Fibroblast of villous mesenchyme (primary cell): ENCODE results near the gene PAM16. TPM values are rescaled to one million over a fixed set of nuclear protein-coding genes. Genes with fewer than 3 reads are reported as not detected.
"Not testable (repeated sequence)": the region's sequence is repeated elsewhere in the genome, so short reads cannot be mapped to it uniquely, and the experiment has no call there.

Experiments
- DNase-seq: peaks from one replicate; pipeline ENCODE4 v3.0.0-alpha.2; 2010; ENCODE audit warnings: low read depth
- H3K4me3 ChIP-seq: 2 replicates; pipeline ENCODE4 v1.5.1; 2011; ENCODE audit warnings: low read depth, mild to moderate bottlenecking, low read length
- CTCF ChIP-seq: IDR thresholded peaks from 2 replicates; pipeline ENCODE4 v1.5.1; 2012; ENCODE audit warnings: low read depth, mild to moderate bottlenecking, low read length; ENCODE audit not compliant: insufficient read depth
- total RNA-seq: library from RNA; depleted of rRNA; stranded (reverse); fragments of >200 nt; gene quantifications from 2 replicates; pipeline ENCODE4 v1.2.3, GENCODE V29; 2012

Gene PAM16
- total RNA-seq, 1 donor: 19.9 TPM

GRCh38 chr16:4338125-4338582, 13.0 kb downstream of the PAM16 start:
- H3K4me3 ChIP-seq: no peak overlapping the region
- no peak for TF ChIP-seq CTCF
- no peak for DNase-seq

GRCh38 chr16:4337540-4338088, 13.5 kb downstream of the PAM16 start:
- H3K4me3 ChIP-seq: no peak overlapping the region
- no peak for TF ChIP-seq CTCF
- no peak for DNase-seq

GRCh38 chr16:4336701-4337539, 14.2 kb downstream of the PAM16 start:
- no peak overlapping the region for H3K4me3 ChIP-seq
- TF ChIP-seq CTCF: no peak
- DNase-seq: no peak

GRCh38 chr16:4334724-4335495, 16.2 kb downstream of the PAM16 start:
- DNase-seq: no peak
- no peak for TF ChIP-seq CTCF
- no peak overlapping the region for H3K4me3 ChIP-seq

- not testable (repeated sequence) for H3K4me3 ChIP-seq, DNase-seq
Measured at GRCh38 chr16:4333714-4334113, 17.4 kb downstream of the PAM16 start.

- no peak overlapping the region for H3K4me3 ChIP-seq
- no peak for TF ChIP-seq CTCF
- no peak for DNase-seq
Measured at GRCh38 chr16:4333308-4333638, 17.8 kb downstream of the PAM16 start.
